Kidney capillary endothelial cell (primary cell): Measurements from ENCODE around the gene NOB1.
A peak's percentile ranks its signal among the peaks of the same experiment; 100 is the strongest.
"Not testable (repeated sequence)": the region's sequence is repeated elsewhere in the genome, so short reads cannot be mapped to it uniquely, and the experiment has no call there.

Experiments used
- DNase-seq: peaks from one replicate; pipeline ENCODE4 v3.0.0-alpha.2; 2018; ENCODE audit warnings: low spot score

Gene NOB1

GRCh38 chr16:69761983-69762813, 7.5 kb upstream of the NOB1 start, which contains the start of gene WWP2:
Gene WWP2, plus strand, starts transcription at chr16:69762332. Its CDS starts 24,679 bp downstream, at chr16:69787011.
- peak; percentile 50 for DNase-seq

DNA sequence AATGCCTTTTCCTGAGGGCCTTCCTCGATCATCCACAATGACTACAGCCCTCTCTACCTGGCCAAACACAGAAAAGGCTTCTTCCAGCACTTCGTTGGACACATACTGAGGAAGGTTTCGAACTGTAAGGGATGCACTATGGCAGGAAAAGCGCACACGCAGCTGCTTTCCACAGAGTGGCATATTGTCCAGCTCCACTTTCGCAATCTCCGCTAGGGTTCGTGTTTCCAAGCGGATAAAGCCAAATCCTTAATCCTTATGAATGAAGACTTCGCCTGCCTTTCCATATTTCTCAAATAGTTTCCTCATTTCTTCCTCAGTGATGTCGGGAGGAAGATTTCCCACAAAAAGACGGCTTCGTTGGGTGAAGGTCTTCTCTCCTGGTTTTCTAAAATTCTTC, 2.6 kb upstream of the NOB1 start:
- not testable (repeated sequence) for DNase-seq

DNA sequence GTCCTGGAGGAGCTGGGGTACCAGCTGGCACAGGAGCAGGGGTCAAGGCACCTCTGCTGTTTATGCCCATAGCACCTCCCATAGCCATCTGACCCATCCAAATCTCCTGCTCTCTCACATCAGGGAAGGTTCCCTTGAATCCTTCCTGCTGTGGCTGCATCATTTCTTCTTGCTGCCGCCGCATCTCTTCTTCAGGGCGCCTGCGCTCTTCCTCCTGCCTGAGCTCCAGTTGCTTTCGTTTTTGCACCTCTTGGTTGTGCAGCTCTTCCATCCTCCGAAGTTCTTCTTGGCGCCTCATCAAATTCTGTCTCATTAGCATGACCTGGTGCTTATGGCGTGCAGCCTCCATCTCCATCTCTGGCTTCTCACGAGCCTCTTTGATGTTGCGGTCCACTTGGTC, 2.0 kb upstream of the NOB1 start:
- DNase-seq: no peak

- no peak for DNase-seq
These were observed 620 bp downstream of the NOB1 start for GRCh38 chr16:69754143-69754468.

GRCh38 chr16:69748694-69749345, 5.9 kb downstream of the NOB1 start:
- no peak for DNase-seq

GRCh38 chr16:69747115-69747514, 7.6 kb downstream of the NOB1 start:
- no peak for DNase-seq

GRCh38 chr16:69745959-69746358, 8.8 kb downstream of the NOB1 start:
- DNase-seq: no peak

GRCh38 chr16:69745232-69745612, 9.5 kb downstream of the NOB1 start:
- no peak for DNase-seq

GRCh38 chr16:69744363-69745231, 10.1 kb downstream of the NOB1 start:
- no peak for DNase-seq

GRCh38 chr16:69741951-69742904, 12.5 kb downstream of the NOB1 start:
- DNase-seq: peak; percentile 35

- no peak for DNase-seq
These were observed 13.2 kb downstream of the NOB1 start for GRCh38 chr16:69741519-69741918.

DNA sequence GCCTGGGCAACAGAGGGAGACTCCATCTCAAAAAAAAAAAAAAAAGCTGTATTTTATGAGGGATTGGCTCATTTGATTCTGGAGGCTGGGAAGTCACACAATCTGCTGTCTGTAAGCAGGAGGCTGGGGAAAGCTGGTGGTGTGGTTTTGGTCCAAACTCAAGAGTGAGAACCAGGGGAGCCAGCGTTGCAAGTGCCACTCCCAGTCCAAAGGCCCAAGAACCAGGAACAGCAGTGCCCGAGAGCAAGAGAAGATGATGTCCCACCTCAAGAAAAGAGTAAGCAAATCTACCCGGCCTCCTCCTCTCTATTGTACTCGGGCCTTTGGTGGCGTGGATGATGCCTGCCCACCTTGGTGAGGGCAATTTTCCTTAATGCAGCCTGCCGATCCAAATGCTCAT, 22.6 kb downstream of the NOB1 start:
- DNase-seq: no peak

GRCh38 chr16:69731280-69731679, 23.4 kb downstream of the NOB1 start:
- DNase-seq: not testable (repeated sequence)

DNA sequence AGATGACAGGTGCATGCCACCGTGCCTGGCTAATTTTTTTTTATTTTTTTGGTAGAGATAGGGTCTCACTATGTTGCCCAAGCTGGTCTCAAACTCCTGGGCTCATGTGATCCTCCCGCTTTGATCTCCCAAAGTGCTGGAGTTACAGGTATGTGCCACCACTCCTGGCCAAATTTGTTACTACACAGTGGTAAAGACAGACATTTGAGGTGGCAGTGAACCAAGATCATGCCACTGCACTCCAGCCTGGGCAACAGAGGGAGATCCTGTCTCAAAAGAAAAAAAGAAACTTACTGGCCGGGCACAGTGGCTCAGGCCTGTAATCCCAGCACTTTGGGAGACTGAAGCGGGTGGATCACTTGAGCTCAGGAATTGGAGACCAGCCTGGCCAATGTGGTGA, 25.7 kb downstream of the NOB1 start:
- DNase-seq: not testable (repeated sequence)

DNA sequence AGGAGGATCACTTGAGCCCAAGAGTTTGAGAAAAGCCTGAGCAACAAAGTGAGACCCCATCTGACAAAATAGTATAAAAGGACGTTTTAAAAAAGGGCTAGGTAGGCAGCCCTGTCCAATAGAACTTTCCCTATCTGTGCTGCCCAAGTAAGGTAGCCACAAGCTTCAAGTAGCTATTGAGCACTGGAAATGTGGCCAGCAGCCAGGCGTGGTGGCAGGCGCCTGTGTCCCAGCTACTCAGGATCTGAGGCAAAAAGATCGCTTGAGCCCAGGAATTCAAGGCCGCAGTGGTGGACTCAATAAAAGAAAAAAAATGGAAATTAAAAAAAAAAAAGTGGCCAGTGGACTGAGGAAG, 26.8 kb downstream of the NOB1 start:
- DNase-seq: no peak

- peak; percentile 97 for DNase-seq
These were observed 28.2 kb downstream of the NOB1 start, which contains the start of gene NQO1 for GRCh38 chr16:69726313-69727060. Gene NQO1, minus strand, starts transcription at chr16:69726560. Its CDS starts 121 bp downstream, at chr16:69726439.

- DNase-seq: no peak
These were observed 29.0 kb downstream of the NOB1 start for GRCh38 chr16:69725480-69726312.

DNA sequence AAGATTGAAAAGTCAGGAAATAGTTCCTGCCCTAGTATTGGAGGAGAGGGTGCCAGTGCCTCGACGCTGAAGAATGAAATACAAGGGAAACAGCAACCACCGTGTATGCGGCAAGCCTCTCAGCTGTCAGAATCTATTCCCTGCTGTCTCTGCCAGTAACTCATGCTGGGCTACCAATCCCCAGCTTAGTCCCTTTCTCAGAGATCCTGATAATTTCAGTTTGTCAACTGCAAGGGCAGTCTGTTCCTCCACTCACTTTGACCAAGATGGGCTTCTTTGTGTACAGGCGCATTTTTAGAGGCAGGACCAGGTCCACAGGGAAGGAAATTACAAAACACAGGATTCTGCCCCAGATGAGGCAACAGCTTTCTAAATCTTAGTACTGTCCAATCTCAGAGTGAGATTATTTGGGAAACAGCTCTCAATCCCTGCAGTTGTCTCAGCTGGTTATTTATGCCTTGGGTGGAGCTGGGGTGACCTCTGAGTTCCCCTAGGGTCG, 29.7 kb downstream of the NOB1 start:
- no peak for DNase-seq

DNA sequence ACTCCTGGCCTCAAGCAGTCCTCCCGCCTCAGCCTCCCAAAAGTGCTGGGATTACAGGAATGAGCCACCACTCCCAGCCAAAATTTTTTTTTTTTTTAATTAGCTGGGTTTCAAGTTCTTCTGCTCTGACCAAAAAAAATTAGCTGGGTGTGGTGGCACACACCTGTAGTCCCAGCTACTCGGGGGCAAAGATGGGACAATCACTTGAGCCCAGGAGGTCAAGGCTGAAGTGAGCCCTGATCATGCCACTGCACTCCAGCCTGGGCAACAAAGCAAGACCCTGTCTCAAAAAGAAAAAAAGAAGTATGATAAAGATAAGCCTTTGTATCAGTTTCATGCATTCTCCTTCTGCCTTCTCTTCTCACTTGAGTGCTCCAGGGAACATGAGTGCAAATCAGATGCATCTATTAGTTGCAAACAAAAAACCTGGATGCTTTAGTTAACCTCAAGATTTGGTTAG, 30.3 kb downstream of the NOB1 start:
- no peak for DNase-seq
